Epithelial cell of prostate (primary cell): ENCODE results near the gene CCDC59.
"Not testable (repeated sequence)": the region's sequence is repeated elsewhere in the genome, so short reads cannot be mapped to it uniquely, and the experiment has no call there.

ENCODE experiments used
- DNase-seq: peaks from one replicate; pipeline ENCODE4 v3.0.0-alpha.2; 2011; ENCODE audit warnings: low read depth, low spot score
- H3K27ac ChIP-seq: fragments of 450-650 bp; 2 replicates; pipeline ENCODE4 v1.5.1; 2017; ENCODE audit warnings: mild to moderate bottlenecking

The CCDC59 gene, protein sequence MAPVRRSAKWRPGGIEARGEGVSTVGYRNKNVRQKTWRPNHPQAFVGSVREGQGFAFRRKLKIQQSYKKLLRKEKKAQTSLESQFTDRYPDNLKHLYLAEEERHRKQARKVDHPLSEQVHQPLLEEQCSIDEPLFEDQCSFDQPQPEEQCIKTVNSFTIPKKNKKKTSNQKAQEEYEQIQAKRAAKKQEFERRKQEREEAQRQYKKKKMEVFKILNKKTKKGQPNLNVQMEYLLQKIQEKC

DNA sequence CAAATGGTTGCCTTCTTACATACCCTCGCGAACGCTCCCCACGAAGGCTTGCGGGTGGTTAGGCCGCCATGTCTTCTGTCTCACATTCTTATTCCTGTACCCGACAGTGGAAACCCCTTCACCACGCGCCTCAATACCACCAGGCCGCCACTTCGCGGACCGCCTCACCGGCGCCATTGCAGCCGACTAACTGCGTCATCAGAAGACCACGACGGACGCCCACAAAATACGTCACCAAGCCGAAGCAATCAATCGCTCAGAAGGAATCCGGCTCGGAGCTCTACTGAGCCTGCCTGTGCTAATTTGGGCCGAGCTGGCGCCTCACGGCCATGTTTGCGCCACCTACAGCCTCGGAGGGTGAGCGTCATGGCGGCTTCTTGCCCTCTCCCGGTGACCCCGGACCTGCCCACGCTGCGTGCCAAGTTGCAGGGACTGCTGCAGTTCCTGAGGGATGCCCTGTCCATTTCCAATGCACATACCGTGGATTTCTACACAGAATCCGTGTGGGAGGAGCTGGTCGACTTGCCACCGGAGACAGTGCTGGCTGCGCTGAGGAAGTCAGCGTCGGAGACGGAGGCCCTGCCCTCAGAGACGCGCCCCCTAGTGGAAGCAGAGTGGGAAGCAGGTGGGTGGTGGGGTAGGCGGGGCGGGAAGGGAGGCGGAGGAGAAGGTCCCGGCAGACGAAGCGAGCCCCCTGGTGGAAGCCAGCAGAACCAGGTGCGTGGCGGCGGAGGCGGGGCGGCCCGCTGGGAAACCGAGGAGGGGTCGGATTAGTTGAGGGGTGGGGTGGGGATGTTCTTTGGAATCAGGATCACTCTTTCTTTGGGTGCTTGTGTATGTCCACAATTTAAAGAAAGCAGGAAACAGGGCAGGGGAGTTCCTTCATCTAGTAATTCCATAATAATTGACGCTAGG is at the start of gene CCDC59, which contains the start of gene METTL25:
CCDC59 (minus strand) TSS at position 188 of the 915 bp plus-strand sequence; CDS start at position 177, 11 bp downstream.
METTL25 (plus strand) TSS at position 330 of the 915 bp plus-strand sequence; CDS start at position 367, 37 bp downstream.
- peak; percentile 92 for DNase-seq
- H3K27ac ChIP-seq = peak within 1 kb of the TSS; percentile 80

DNA sequence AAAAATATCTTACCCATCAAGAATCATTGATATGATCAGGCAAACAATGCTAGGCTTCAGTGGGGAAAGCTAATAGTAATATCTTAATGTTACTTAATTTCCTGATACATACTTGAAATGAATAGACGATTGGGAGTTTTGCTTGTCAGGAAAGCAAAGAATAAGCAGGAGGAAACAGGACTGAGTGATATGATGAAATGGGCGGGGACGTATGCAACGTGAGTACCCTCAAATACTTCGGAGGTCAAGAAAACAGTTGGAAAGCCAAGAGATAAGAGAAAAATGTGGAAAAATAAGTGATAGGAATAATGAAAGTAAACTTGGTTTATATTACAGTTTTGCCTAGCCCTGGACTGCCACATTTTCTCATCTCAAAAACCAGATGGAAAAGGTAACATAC is 49.3 kb upstream of the CCDC59 start:
- no peak overlapping the region for H3K27ac ChIP-seq

DNA sequence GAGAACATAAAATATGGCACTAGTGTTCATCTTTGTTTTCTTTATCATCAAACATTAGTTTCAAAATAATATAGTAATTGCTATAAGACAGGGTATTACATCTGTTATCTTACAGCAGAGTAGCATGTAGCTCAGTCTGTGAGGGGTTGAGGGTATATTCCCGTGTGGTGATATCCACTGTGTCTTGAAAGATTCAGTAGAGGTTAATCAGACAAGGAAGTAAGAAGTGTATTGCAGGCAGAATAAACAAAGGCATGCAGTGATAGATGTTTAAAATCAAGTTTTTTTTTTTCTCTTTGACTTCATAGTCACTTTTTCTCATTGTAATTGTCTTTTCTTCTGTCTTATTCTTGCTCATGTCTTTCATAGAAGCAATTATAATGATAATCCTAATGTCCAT is 48.5 kb upstream of the CCDC59 start:
- DNase-seq = no peak
- no peak overlapping the region for H3K27ac ChIP-seq

More for the DNA sequence above, 49.3 kb upstream of the CCDC59 start:
- no peak for DNase-seq

GRCh38 chr12:82400819-82401218 is 42.6 kb upstream of the CCDC59 start:
- no peak for DNase-seq
- no peak overlapping the region for H3K27ac ChIP-seq

DNA sequence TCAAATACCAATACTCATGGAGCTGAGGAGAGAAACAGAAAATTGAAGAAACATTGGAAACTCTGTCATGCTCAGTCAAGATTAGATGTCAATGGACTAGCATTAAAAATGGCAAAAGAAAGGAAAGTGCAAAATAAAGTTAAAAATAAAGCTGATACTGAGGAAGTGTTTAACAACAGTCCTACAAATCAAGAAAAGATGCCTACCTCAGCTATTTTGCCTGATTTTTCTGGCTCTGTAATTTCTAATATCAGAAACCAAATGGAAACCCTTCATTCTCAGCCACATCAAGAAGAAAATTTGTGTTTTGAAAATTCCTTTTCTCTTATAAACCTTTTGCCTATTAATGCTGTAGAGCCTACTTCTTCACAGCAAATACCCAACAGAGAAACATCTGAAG is 40.7 kb upstream of the CCDC59 start:
- no peak overlapping the region for H3K27ac ChIP-seq
- DNase-seq = no peak

- no peak for DNase-seq
- no peak overlapping the region for H3K27ac ChIP-seq
Measured at GRCh38 chr12:82383930-82384552, 25.9 kb upstream of the CCDC59 start.

DNA sequence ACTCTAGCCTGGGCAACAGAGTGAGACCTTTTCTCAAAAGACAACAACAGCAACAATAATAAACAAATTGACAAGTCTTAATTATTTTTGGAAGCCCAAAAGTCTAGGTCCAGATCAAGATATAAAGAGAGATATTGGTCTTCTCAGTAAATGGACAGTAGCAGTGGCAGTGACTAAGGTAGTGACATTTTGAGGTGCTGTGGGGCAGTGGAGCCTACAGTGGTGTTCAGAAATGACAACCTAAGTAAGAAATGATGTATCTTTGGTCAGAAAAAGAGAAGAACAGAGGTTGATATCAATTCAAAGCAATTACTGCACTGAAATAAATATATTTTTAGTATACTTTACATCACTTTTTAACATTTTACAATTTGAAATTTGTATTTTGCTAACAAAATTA is 20.8 kb upstream of the CCDC59 start:
- no peak for DNase-seq
- H3K27ac ChIP-seq = no peak overlapping the region

DNA sequence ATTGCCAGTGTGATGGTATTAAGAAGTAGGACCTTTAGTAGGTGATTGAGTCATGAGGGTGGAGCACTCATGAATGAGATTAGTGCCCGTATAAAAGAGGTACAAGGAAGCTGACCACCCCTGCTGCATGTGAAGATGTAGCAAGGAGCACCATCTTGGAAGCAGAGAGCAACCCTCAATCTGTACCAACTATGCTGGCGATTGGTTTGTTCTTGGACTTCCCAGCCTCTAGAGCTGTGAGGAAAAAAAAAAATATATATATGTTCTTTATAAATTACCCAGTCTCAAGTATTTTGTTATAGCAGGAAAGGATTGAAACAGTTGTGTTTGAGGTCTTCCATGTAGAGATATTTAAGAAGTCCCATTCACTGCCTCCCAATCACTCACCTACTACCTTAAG is 17.0 kb upstream of the CCDC59 start:
- H3K27ac ChIP-seq = no peak overlapping the region
- no peak for DNase-seq

DNA sequence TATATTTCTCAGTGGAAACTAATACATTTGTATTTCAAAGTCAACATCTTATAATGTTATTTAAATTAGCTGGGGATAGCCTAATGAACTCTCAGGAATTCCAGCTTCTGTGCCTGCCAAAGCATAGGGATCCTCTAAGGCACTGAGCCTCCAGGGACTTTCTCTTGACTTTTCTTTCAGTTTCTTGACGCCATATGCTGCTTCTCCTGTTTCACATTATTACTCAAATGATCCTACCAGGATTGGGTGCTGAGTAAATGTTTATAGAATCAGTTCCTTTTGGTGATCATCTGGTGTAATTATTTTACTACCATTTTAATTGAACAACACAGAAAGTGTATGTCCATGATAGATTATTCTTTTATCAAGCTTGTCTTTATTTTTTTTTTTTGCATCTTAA is 8.0 kb upstream of the CCDC59 start:
- DNase-seq = no peak
- H3K27ac ChIP-seq = no peak overlapping the region

GRCh38 chr12:82363990-82364389 is 5.8 kb upstream of the CCDC59 start:
- no peak for DNase-seq
- no peak overlapping the region for H3K27ac ChIP-seq

- DNase-seq = no peak
- H3K27ac ChIP-seq = no peak overlapping the region
Measured at GRCh38 chr12:82361461-82361915, 3.3 kb upstream of the CCDC59 start.

- not testable (repeated sequence) for H3K27ac ChIP-seq, DNase-seq
Measured at GRCh38 chr12:82360834-82361233, 2.6 kb upstream of the CCDC59 start.

- no peak for DNase-seq
- peak overlapping the region; percentile 80 for H3K27ac ChIP-seq
Measured at GRCh38 chr12:82359115-82359478, 910 bp upstream of the CCDC59 start.

- DNase-seq = no peak
- H3K27ac ChIP-seq = peak overlapping the region; percentile 80
Measured at GRCh38 chr12:82357845-82358199, 365 bp downstream of the CCDC59 start.

DNA sequence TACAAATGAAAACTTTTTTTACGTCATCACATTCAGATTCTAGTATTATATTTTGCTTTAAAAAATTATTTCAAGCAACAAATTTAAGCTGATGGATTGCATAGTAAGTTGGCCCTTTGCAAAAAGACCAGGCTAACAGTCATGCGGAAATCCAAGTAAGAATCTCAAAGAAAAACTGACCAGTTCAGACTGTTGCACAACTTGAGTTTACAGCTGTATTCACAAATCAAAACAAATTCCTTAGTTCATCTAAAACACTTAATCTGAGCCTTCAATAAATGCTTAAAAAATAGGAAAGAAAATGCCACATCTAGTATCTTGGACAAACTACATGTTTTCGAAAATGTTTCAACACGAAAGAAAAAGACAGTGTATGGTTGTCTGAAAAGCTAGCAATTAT is 847 bp downstream of the CCDC59 start:
- H3K27ac ChIP-seq = peak overlapping the region; percentile 80
- no peak for DNase-seq

DNA sequence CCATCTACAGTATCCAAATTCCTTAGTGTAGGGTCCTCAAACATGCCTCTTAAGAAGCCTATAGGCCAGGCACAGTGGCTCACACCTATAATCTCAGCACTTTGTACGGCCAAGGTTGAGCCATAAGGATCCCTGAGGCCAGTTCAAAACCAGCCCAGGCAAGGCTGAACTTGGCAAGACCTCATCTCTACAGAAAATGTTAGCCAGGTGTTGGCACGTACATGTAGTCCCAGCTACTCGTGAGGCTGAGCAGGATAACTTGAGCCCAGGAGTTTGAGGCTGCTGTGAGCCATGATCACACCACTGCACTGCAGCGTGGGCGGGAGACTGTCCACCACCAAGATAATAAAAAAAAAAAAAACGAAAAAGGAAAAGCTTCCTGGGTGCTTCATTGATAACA is 6.8 kb downstream of the CCDC59 start:
- DNase-seq = no peak
- no peak overlapping the region for H3K27ac ChIP-seq

GRCh38 chr12:82350161-82350560 is 8.0 kb downstream of the CCDC59 start:
- no peak for DNase-seq
- H3K27ac ChIP-seq = no peak overlapping the region

- DNase-seq = no peak
- H3K27ac ChIP-seq = no peak overlapping the region
Measured at GRCh38 chr12:82329508-82329907, 28.7 kb downstream of the CCDC59 start.

GRCh38 chr12:82327861-82328260 is 30.3 kb downstream of the CCDC59 start:
- H3K27ac ChIP-seq = no peak overlapping the region
- DNase-seq = no peak

DNA sequence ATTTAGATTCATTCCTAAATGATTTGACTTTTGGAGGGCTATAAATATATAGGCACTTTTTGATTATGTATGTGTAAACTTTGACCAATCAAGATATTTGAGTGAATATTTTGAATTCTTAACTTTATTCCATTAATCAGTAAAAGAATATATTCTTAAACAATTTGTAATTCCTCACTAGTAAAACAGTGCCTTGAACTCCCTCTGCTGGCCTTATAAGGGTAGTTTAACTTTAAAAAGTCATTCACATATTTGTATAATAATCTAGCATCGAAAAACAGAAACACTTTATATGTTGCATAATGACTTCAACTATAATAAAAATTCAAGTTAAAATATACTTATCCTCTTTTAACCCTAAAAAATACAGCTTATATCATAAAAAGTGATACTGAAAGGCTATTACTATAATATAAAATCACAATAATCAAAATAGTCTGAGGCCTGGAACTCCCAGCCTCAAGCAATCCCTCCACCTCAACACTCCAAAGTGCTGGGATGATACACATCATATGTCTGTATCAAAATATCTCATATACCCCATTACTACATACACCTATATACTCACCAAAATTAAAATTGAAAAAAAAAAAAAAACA is 31.2 kb downstream of the CCDC59 start:
- no peak for DNase-seq
- H3K27ac ChIP-seq = no peak overlapping the region
